Panc1 (cell line): Measurements from ENCODE around the gene HIGD1A.

Experiments
- CTCF ChIP-seq: fragments of 450-650 bp; IDR thresholded peaks from 2 replicates; pipeline ENCODE4 v1.5.1; 2017; ENCODE audit warnings: mild to moderate bottlenecking
- REST ChIP-seq, 2 experiments: IDR thresholded peaks; 2 replicates each; pipeline ENCODE4 v1.6.1; 2011 to 2012; ENCODE audit warnings: low read depth in 2 of 2, control low read depth in 1 of 2, low read length in 1 of 2, mild to moderate bottlenecking in 1 of 2, moderate library complexity in 1 of 2; ENCODE audit not compliant: insufficient read depth in 1 of 2

GRCh38 chr3:42839616-42840015, 35.3 kb upstream of the HIGD1A start:
- peak; percentile 77 for TF ChIP-seq CTCF
- TF ChIP-seq REST (IDR thresholded peaks at IDR 0.05; ENCODE audit: insufficient read depth in 1 of 2, low read depth in 2 of 2, low read length in 1 of 2) = no peak
